Measurements from ENCODE around the gene MCEMP1.

GRCh38 chr19:7680606-7681339 is 3.9 kb downstream of the MCEMP1 start, which contains the start of gene TRAPPC5:
- TF ChIP-seq CTCF (IDR thresholded peaks at IDR 0.05): peak in 4 of 5 experiments; percentile 83 to 98 (median 90)
- TF ChIP-seq POLR2A (IDR thresholded peaks at IDR 0.05): peak; percentile 32

All from transverse colon (tissue), 3 donors.